Measurements from ENCODE around the gene ZNF652.
"Not testable (repeated sequence)": the region's sequence is repeated elsewhere in the genome, so short reads cannot be mapped to it uniquely, and the experiment has no call there.

Gene ZNF652

DNA sequence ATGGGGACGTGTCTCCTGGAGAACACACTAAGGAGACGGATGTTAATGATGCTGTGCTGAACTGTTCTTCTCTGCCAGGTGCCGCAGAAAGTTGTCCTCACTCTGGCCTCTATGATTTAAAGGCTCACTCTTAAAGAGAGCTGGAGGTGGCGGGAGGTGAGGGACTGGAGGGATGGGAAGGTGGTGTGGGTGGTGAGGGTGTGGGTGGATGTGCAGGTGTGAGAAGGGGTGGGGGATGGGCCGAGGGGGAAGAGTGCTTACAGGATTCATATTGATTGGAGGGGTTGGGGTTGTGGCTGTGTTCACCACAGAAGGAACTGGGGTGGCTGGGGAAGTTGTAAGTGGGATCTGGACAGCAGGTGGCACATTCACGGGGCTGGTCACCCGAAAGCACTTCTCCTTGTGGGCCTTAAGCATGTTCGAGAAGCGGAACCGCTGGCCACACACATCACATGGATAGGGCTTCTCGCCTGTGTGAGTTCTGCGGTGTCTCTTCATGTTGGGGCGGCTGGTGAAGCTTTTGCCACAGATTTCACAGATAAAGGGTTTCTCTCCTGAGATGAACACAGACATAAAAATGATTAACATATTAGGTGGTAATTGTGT is 63.6 kb downstream of the ZNF652 start:
- DNase-seq, result no peak

- DNase-seq, result no peak
Measured at GRCh38 chr17:49297141-49297540, 64.9 kb downstream of the ZNF652 start.

GRCh38 chr17:49294122-49294521 is 67.9 kb downstream of the ZNF652 start:
- no peak for DNase-seq

DNA sequence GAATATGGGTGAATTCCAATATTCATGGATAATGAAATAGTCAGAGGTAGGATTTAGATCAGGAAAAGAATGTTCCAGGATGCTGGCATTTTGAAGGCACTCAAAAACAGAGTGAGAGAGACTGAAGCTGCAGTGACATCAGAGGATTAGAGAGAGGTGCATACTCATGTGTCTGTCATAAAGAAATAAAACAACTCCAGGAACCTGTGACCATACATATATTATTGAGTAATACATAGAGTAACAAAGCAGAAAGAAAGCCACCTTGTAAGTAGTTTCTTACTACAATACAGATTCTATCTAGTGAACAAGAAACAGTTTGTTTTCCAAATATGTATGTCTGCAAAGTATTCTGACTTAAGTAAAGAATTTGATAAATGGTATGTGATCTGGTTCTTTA is 69.1 kb downstream of the ZNF652 start:
- DNase-seq, result no peak

- DNase-seq, result no peak
Measured at GRCh38 chr17:49291929-49292328, 70.1 kb downstream of the ZNF652 start.

DNA sequence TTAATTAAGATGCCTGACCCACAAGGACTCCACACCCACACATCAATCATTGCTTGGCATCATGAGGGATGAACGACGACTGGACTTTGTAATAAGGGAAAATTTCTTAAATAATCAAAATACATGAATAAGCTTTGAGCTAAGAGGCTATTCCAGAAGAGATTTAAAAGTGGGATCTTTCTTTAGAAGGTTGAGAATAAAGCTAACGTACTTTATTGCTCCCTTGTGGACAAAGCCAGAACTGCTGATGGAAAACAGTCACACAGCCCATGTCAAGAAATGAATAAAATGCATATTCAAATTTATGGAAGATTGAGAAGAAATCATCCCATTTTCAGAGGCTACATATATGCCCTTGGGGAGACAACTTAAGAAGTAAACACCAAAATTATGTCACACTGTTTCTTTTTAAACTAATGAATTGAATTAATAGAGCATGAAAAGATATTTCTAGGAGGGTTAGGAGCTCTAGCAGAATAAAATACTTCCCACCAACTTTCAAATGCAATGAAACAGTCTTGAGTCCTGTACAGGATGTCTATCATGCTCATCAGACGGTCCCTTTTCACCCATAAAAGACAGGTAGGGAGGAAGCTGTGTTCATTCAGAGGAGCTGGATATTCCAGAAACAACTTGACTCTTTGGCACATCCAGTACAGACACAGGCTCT is 71.2 kb downstream of the ZNF652 start:
- peak; percentile 21 for DNase-seq

DNA sequence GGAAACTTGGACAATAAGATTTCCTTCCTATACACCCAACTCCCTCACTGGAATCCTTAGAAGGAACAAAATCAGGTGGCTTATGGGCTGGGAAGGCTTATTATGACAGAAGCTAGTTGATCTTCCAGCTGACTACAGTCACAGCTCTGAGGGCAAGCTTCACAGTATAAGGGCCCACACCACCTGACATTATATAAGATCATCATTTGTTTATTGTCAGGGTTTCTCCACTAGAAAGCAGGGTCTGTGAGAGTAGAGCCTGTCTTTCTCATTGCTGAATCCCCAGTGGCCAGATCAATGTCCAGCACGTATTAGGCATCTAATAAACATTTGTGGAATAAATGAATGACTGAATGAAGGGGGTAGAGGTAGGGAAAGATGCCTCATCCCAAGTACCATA is 73.7 kb downstream of the ZNF652 start:
- DNase-seq, result no peak

- DNase-seq, result no peak
Measured at GRCh38 chr17:49287481-49287880, 74.6 kb downstream of the ZNF652 start.

- not testable (repeated sequence) for DNase-seq
Measured at GRCh38 chr17:49286261-49286973, 75.6 kb downstream of the ZNF652 start.

- DNase-seq, result no peak
Measured at GRCh38 chr17:49285716-49286115, 76.3 kb downstream of the ZNF652 start.

- DNase-seq, result no peak
Measured at GRCh38 chr17:49280918-49281317, 81.1 kb downstream of the ZNF652 start.

GRCh38 chr17:49280061-49280460 is 82.0 kb downstream of the ZNF652 start:
- no peak for DNase-seq

DNA sequence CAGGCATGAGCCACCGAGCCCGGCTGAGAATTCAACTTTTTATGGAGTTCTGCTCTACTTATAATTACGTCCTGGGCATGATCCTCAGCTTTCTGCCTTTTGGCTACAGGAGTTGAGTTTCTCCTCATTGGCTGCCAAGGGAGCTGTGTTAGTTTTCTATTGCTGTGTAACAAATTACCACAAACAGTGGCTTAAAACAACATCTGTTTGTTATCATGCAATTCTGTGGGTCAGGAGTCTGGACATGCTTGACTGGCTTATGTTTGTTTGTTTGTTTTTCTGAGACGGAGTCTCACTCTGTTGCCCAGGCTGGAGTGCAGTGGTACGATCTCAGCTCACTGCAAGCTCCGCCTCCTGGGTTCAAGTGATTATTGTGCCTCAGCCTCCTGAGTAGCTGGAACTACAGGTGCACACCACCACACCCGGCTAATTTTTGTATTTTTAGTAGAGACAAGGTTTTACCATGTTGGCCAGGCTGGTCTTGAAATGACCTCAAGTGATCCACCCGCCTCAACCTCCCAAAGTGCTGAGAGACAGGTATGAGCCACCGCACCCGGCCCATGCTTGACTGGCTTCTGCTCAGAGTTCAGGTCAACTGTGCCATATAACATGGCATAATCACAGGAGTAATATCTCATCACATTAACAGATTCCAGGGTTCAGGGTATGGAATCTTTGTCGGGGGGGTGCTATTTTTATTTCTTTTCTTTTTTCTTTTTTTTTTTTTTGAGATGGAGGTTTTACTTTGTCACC is 82.6 kb downstream of the ZNF652 start:
- DNase-seq, result not testable (repeated sequence)

GRCh38 chr17:49278076-49278475 is 84.0 kb downstream of the ZNF652 start:
- DNase-seq, result no peak

DNA sequence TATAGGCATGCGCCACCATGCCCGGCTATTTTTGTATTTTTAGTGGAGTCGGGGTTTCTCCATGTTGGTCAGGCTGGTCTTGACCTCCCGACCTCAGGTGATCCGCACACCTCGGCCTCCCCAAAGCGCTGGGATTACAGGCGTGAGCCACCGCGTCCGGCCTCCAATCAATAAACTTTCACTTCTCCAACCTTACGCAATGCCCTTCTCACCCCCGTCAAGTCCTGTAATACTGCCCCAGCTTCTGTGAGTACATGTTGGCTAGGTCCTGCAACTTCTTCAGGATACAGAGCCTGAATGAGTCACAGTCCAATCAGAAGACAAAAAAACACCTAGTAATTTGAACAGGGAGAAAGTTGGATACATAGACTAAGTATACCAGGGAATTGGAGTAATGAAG is 84.4 kb downstream of the ZNF652 start:
- DNase-seq, result no peak

GRCh38 chr17:49275981-49276380 is 86.1 kb downstream of the ZNF652 start:
- DNase-seq, result not testable (repeated sequence)

- DNase-seq, result no peak
Measured at GRCh38 chr17:49269356-49269755, 92.7 kb downstream of the ZNF652 start.

GRCh38 chr17:49267912-49268311 is 94.1 kb downstream of the ZNF652 start:
- DNase-seq, result no peak

DNA sequence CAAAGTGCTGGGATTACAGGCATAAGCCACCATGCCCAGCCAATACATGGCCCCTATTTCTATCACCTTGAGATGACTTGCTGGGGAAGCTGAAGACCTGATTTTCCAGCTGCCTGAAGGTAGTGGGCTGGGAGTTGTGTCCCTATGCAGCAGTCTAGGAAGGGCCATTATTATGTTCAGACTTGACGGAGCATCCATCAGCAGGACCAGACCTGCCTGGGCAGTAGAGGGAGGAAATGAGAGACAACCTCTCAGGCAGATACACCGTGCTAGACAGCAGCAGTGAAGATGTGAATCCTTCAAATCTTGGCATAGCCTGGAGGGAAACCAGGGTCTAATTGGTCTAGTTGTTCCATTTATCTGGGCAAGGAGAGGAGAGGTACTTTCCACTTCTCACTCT is 95.8 kb downstream of the ZNF652 start:
- no peak for DNase-seq

- DNase-seq, result not testable (repeated sequence)
Measured at GRCh38 chr17:49261540-49261939, 100.5 kb downstream of the ZNF652 start.

- DNase-seq, result no peak
Measured at GRCh38 chr17:49260817-49261291, 101.2 kb downstream of the ZNF652 start.

- DNase-seq, result peak; percentile 64
Measured at GRCh38 chr17:49260011-49260816, 101.8 kb downstream of the ZNF652 start.

- DNase-seq, result no peak
Measured at GRCh38 chr17:49259663-49260010, 102.4 kb downstream of the ZNF652 start.

Data from NCI-H69 (cell line).